ENCODE data around the gene UTF1. TPM values are rescaled to one million over a fixed set of nuclear protein-coding genes. Genes with fewer than 3 reads are reported as not detected.

UTF1 gene
- total and polyA plus RNA-seq, 2 of the 8 experiments (the other 6 are each of a cell fraction or from before 2014, with no cell fraction given), result 0.47 to 21.8 TPM

- POLR2A ChIA-PET (ENCODE audit: partially characterized antibody), result no interaction called here
- H3K27me3 ChIP-seq (replicated peaks in 1 of 4; ENCODE audit: control insufficient read depth in 3 of 4, extremely low read depth in 1 of 4, insufficient read depth in 3 of 4, low read length in 3 of 4), result peaks cover 23 to 46% (median 43%) of the 10 kb centered on the region in 4 experiments
- peaks cover 12% of the 10 kb centered on the region; the same call in 1 of the 2 replicates for H3K23me2 ChIP-seq (ENCODE audit: low read depth, low read length)
- H3K4me2 ChIP-seq (ENCODE audit: insufficient read depth in 1 of 2, low read depth in 2 of 2, low read length in 2 of 2), result peak overlapping the region; percentile 91 to 92
- peaks cover 3 to 29% (median 14%) of the 10 kb centered on the region in 4 experiments for H3K4me1 ChIP-seq (replicated peaks in 1 of 4; ENCODE audit: control insufficient read depth in 3 of 4, insufficient read depth in 4 of 4, low read length in 3 of 4)
- no peak overlapping the region for H3K14ac ChIP-seq (ENCODE audit: insufficient read length)
- FAIRE-seq (no peak), DNase-seq (ENCODE audit: low read depth in 1 of 2, low spot score in 2 of 2) (no peak)
- peak overlapping the region; percentile 27; the same call in 1 of the 2 replicates for H2BK5ac ChIP-seq (ENCODE audit: low read depth, low read length)
- peak overlapping the region; percentile 33; the same call in 1 of the 2 replicates for H3K18ac ChIP-seq (ENCODE audit: extremely low read depth, low read length)
- H3K23ac ChIP-seq (ENCODE audit: insufficient read length), result no peak overlapping the region
- H4K91ac ChIP-seq (replicated peaks; ENCODE audit: insufficient read length, low read length), result peak overlapping the region; percentile 97
- no peak overlapping the region for H3K27ac ChIP-seq (ENCODE audit: low read depth, low read length)
- 5% methylated on average over 9 of the region's 32 CpGs; no CpG with 5 or more reads in 1 of the 2 experiments for WGBS, 2 experiments (ENCODE audit: extremely low coverage in 1 of 2, insufficient coverage in 1 of 2, insufficient read length in 1 of 2, insufficient replicate concordance in 2 of 2, low coverage in 1 of 2, low lambda C conversion rate in 2 of 2, missing lambda C conversion rate in 1 of 2)
- H2AFZ ChIP-seq (ENCODE audit: low read length), result no peak overlapping the region
- H2BK120ac ChIP-seq (replicated peaks; ENCODE audit: low read depth, low read length), result peak overlapping the region; percentile 54
- peaks cover 0 to 5% (median 0%) of the 10 kb centered on the region in 4 experiments; a peak in 3 of 8 replicates for H3K36me3 ChIP-seq (ENCODE audit: control insufficient read depth in 2 of 4, insufficient read depth in 4 of 4, low read length in 3 of 4)
- peak overlapping the region; percentile 91 for H3K4ac ChIP-seq (replicated peaks; ENCODE audit: insufficient read length, low read depth, low read length)
- H3K79me2 ChIP-seq (ENCODE audit: control insufficient read depth in 1 of 2, insufficient read depth in 2 of 2, low read length in 2 of 2), result no peaks in the 10 kb centered on the region
- no peak overlapping the region for H4K8ac ChIP-seq (ENCODE audit: extremely low read depth, insufficient read depth, low read length)
- H4K20me1 ChIP-seq (replicated peaks in 1 of 2; ENCODE audit: control insufficient read depth in 1 of 2, insufficient read depth in 2 of 2, low read length in 2 of 2), result no peaks in the 10 kb centered on the region
- CTCF ChIA-PET (ENCODE audit: partially characterized antibody), result no interaction called here
- no peak overlapping the region for H4K5ac ChIP-seq (ENCODE audit: insufficient read length, low read depth, low read length)
- no peak overlapping the region for H3K56ac ChIP-seq (replicated peaks; ENCODE audit: insufficient read length, low read depth, low read length)
- H2BK15ac ChIP-seq (ENCODE audit: low read length), result peak overlapping the region; percentile 92; the same call in 1 of the 2 replicates
- peak overlapping the region; percentile 75; the same call in 1 of the 2 replicates for H2BK12ac ChIP-seq (ENCODE audit: low read depth, low read length)
- H3K79me1 ChIP-seq (ENCODE audit: low read depth, low read length), result 0 out of 2 replicates have a peak, but pooled peaks cover 2% of the 10 kb centered on the region
- H2AK5ac ChIP-seq (ENCODE audit: low read depth, low read length), result no peak overlapping the region
- no peaks in the 10 kb centered on the region for H3K9me3 ChIP-seq (ENCODE audit: insufficient read depth in 2 of 2, low read depth in 1 of 2, low read length in 1 of 2)
- H2BK20ac ChIP-seq (ENCODE audit: low read length), result no peak overlapping the region; the same call in 1 of the 2 replicates
- peak overlapping the region; percentile 40 to 62 (median 50); a peak in 6 of 8 replicates for H3K4me3 ChIP-seq (ENCODE audit: extremely low read depth in 1 of 4, insufficient read depth in 2 of 4, low read depth in 3 of 4, low read length in 4 of 4)
- no peak overlapping the region for H3K9ac ChIP-seq (replicated peaks in 1 of 4; ENCODE audit: extremely low read depth in 1 of 4, low read depth in 3 of 4, low read length in 3 of 4)
- TF ChIP-seq EZH2 (IDR thresholded peaks at IDR 0.05; ENCODE audit: low read depth, low read length, severe bottlenecking) (peak; percentile 40), KDM4A (IDR thresholded peaks at IDR 0.05; ENCODE audit: low read depth, low read length, severe bottlenecking) (peak; percentile 42), USF2 (IDR thresholded peaks at IDR 0.05; ENCODE audit: low read length) (no peak), KDM1A (IDR thresholded peaks at IDR 0.05; ENCODE audit: borderline replicate concordance, low read length) (peak; percentile 46; the same call in 1 of the 2 replicates), E2F6 (IDR thresholded peaks at IDR 0.05) (no peak; the same call in 1 of the 2 replicates), ZNF274 (IDR thresholded peaks at IDR 0.05; ENCODE audit: borderline replicate concordance, extremely low read depth, low read length) (no peak), GABPA (IDR thresholded peaks at IDR 0.05; ENCODE audit: borderline replicate concordance, insufficient read depth, low read length) (no peak), SIN3A (conservative IDR thresholded peaks at IDR 0.05 in 1 of 2, IDR thresholded peaks at IDR 0.05 in 1 of 2; ENCODE audit: low read depth in 1 of 2, low read length in 2 of 2) (no peak), SUZ12 (IDR thresholded peaks at IDR 0.05; ENCODE audit: low read length) (peak; percentile 32), MAX (IDR thresholded peaks at IDR 0.05) (peak; percentile 44; the same call in 1 of the 2 replicates)
These were observed 7.2 kb downstream of the UTF1 start for GRCh38 chr10:133237241-133237587.
